Activated CD4-positive, CD25-positive, alpha-beta regulatory T cell treated with anti-CD3 and anti-CD28 coated beads, Interleukin-2, amount 50 U/mL, for 16 hours (primary cell): ENCODE results near the gene MT3.

ENCODE experiments used
- DNase-seq: peaks from one replicate; pipeline ENCODE4 v3.0.0-alpha.2; 2020; ENCODE audit warnings: low read depth, low spot score

MT3 gene

GRCh38 chr16:56631197-56631596 is 41.9 kb downstream of the MT3 start:
- no peak for DNase-seq

DNA sequence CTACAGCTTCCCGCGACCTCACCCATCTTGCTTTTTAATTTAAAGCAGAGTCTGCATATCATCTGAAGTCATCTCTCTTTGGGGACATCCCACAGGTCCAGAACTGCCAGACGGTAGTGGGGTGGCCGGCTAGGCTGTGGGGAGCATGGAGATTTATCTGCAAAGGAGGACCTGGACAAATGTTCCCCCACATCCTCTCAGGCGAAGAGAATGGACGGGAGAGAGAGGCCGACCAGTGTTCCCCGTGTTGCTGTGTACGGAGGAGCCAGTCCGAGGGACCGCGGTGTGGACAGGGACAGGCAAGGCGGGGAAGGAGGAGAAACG is 42.5 kb downstream of the MT3 start:
- no peak for DNase-seq

DNA sequence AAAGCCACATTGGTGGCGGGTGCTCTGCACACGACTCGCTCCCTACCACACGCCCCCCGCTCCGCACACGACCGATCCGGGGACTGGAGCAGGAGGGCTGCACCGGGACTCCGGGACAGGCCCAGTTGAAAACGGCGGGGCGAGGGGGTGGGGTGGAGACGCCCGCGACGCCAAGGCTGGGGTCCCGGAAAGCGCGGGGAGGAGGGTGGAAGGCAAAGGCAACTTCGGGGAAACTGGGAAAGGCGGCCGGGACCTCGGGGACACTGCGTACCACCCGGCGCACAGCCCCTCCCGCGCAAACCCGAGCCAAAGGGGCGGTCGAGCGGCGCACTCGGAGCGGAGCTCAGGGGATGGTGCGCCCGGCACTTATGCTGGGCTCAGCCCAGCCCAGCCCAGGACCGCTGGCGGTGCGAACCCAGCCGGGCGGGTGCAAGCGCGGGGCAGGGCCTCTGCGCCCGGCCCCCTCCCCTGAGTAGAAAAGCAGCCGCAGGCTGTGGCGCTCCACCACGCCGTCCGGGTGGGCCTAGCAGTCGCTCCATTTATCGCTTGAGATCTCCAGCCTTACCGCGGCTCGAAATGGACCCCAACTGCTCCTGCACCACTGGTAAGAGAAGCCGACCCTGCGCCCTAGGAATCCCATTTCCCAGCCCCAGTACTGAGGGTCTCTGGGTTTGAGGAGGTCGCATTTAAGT is 43.0 kb downstream of the MT3 start, which contains the start of gene MT1M:
Gene MT1M (plus strand): TSS at position 504 of the 692 bp plus-strand sequence. CDS start 73 bp downstream, at position 577.
- DNase-seq = no peak

DNA sequence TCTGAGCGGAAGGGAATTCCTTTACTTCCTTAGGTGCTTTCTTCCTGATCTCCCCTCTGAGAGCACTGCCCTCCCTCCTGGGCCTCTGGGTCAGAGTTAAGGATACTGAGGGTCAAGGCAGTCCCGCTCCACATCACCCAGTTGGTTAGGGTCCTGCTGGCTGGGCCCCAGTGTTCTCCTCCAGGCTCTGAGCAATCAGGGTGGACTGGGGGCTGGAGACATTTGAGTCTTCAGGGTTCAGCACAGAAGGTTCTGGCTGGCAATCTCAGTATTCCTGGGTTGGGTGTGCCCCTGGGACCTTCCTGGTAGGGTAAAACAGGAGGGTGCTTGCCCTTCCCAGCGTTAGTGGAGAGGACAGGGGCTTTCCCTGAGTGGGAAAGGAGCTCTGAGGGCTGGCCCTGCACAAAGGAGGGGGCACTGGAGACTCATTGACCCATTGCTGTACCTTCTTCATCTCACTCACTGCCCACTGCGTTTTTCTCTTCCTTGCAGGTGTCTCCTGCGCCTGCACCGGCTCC is 43.6 kb downstream of the MT3 start:
- DNase-seq = no peak

- DNase-seq = no peak
Observed at GRCh38 chr16:56633535-56633934, 44.2 kb downstream of the MT3 start.

GRCh38 chr16:56634715-56635440 is 45.5 kb downstream of the MT3 start:
- no peak for DNase-seq

DNA sequence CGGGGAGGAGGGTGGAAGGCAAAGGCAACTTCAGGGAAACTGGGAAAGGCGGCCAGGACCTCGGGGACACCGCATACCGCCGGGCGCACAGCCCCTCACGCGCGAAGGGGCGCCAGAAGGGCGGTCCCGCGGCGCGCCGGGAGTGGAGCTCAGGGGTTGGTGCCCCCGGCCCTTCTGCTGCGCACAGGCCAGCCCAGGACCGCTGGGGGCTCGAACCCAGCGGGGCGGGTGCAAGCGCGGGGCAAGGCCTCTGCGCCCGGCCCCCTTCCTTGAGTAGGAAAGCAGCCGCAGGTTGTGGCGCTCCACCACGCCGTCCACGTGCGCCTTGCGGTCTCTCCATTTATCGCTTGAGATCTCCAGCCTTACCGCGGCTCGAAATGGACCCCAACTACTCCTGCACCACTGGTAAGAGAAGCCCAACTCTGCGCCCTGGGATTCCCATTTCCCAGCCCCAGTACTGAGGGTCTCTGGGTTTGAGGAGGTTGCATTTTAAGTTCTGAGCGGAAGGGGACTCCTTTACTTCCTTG is 46.2 kb downstream of the MT3 start:
- no peak for DNase-seq

DNA sequence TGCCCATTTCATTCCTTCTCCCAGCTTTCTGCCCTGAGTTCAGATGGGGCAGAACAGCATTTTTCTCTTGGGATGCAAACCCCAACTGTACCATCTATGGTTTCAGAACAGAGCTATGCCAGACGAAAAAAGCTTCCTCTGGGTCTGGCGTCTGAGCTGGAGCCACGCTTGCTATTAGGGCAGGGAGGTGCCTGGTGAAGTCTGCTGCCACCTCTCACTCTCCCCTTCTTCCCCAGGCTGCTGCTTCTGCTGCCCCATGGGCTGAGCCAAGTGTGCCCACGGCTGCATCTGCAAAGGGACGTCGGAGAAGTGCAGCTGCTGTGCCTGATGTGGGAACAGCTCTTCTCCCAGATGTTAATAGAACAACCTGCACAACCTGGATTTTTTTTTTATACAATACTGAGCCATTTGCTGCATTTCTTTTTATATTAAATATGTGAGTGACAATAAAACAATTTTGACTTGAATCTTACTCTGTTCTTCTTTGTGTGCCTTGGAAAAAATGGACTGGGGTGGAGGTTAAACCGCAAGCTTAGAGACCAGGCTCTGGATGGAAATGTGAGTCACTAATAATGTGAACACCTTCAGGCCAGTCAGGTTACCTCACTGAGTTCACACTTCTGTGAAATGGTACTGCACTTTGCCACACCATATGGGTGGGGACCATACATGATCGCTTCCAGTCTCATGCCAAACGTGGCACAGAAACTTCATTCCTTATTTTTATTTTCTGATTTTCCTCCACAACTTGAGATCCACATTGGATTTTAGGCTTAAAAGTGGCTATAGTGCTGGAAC is 47.5 kb downstream of the MT3 start:
- no peak for DNase-seq

GRCh38 chr16:56637814-56638750 is 48.8 kb downstream of the MT3 start, which contains the start of gene MT1A:
Gene MT1A, plus strand, starts transcription at chr16:56638666. Its CDS starts 73 bp downstream, at chr16:56638739.
- DNase-seq = no peak

- DNase-seq = no peak
Observed at GRCh38 chr16:56639045-56639444, 49.7 kb downstream of the MT3 start.

- no peak for DNase-seq
Observed at GRCh38 chr16:56640076-56640475, 50.7 kb downstream of the MT3 start.
